ENCODE results near the gene PDE6G.

Gene PDE6G

GRCh38 chr17:81664051-81664470 lies 7.7 kb upstream of the PDE6G start:
- FAIRE-seq, result no peak
- no peak for DNase-seq (ENCODE audit: low spot score)

DNA sequence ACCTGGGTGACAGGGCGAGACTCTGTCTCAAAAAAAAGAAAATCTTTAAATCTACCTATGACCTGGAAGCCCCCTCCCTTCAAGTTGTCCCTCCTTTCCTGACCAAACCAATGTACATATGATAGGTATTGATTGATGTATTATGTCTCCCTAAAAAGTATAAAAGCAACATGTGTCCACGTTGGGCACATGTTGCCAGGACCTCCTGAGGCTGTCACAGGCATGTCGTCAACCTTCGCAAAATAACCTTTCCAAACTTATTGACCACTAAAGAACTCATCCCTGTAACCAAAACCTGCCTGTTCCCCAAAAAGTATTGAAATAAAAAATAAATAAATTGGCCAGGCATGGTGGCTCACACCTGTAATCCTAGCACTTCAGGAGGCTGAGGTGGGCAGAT lies 5.7 kb upstream of the PDE6G start:
- FAIRE-seq (no peak), DNase-seq (ENCODE audit: low spot score) (no peak)

- DNase-seq (ENCODE audit: low spot score), result no peak
- no peak for FAIRE-seq
Observed at GRCh38 chr17:81660441-81660840, 4.1 kb upstream of the PDE6G start.

- DNase-seq (ENCODE audit: low spot score) (no peak), FAIRE-seq (no peak)
Observed at GRCh38 chr17:81659038-81659437, 2.7 kb upstream of the PDE6G start.

- DNase-seq (ENCODE audit: low spot score) (no peak), FAIRE-seq (no peak)
Observed at GRCh38 chr17:81656835-81657234, 493 bp upstream of the PDE6G start.

GRCh38 chr17:81655378-81656117 lies 794 bp downstream of the PDE6G start:
- DNase-seq (ENCODE audit: low spot score) (no peak), FAIRE-seq (no peak)

- no peak for FAIRE-seq
- no peak for DNase-seq (ENCODE audit: low spot score)
Observed at GRCh38 chr17:81652906-81653771, 3.2 kb downstream of the PDE6G start.

DNA sequence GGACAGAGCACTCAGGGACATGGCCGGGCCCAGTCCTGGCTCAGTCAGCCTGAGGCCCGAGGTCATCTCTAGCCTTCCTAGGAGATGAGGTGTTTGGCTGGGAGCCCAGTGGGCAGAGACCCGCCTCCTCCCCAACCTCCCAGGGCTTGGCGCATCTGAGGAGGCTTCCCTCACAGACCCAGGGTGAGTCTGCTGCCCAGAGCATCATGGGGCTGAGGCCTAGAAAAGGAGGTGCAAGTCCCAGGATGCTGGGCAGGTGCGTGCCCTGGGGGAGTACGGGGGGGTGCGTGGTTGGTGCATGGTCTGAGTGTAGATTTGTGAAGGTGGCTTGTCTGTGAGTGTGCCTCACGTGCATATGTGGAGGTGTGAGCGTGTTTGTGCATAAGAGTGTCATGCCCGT lies 4.7 kb downstream of the PDE6G start:
- FAIRE-seq (peak; percentile 87), DNase-seq (ENCODE audit: low spot score) (peak; percentile 79)

DNA sequence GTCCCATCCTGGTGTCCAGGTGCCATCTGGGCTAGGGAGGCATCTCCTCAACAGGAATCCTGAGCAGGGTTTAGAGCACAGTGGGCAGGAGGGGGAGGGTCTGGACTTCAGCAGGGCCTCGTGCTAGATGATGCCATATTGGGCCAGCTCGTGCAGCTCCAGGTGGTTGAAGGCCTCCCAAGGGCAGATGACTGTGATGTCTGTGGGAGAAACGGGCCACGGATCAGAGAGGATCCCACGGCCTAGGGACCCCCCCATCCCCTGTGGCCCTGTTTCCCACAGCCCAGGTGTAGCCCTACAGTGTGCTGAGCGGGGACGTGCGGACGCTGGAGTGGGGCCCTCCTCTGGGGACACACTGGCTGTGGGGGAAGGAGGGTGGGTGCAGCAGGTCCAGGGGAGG lies 5.4 kb downstream of the PDE6G start:
- DNase-seq (ENCODE audit: low spot score) (no peak), FAIRE-seq (no peak)

- no peak for FAIRE-seq
- DNase-seq (ENCODE audit: low spot score), result no peak
Observed at GRCh38 chr17:81648707-81649085, 7.6 kb downstream of the PDE6G start.

DNA sequence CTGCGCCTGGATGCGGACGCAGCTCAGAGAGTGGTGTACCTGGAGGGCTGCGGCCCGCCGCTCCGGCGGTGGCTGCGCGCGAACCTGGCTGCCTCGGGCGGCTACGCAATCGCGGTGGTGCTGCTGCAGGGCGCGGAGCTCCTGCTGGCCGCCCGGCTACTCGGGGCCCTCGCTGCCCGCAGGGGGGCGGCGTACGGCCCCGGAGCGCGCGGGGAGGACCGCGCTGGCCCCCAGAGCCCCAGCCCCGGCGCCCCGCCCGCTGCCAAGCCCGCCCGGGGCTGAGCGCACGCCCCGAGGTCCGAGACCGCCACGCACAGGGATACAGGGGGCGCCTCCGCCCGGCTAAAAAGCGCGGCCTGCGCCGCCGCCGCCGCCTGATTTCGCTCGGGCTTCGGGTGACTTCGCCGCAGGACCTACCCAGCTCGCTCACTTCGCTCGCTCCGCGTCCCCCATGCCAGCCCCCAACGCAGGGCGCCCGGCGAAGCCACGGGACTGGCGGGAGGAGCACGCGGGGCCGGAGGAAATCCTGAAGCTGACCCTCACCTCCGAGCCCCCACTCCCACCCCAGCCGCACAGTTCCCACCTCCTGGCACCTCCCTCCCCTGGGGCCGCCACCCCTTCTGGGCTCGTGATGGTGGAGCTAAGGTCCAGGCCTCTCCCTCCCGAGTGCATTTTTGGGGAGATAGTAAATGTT lies 8.2 kb downstream of the PDE6G start:
- DNase-seq (ENCODE audit: low spot score) (no peak), FAIRE-seq (no peak)

GRCh38 chr17:81647640-81648012 lies 8.7 kb downstream of the PDE6G start:
- DNase-seq (ENCODE audit: low spot score), result no peak
- no peak for FAIRE-seq

- no peak for DNase-seq (ENCODE audit: low spot score)
- no peak for FAIRE-seq
Observed at GRCh38 chr17:81646869-81647600, 9.3 kb downstream of the PDE6G start.

DNA sequence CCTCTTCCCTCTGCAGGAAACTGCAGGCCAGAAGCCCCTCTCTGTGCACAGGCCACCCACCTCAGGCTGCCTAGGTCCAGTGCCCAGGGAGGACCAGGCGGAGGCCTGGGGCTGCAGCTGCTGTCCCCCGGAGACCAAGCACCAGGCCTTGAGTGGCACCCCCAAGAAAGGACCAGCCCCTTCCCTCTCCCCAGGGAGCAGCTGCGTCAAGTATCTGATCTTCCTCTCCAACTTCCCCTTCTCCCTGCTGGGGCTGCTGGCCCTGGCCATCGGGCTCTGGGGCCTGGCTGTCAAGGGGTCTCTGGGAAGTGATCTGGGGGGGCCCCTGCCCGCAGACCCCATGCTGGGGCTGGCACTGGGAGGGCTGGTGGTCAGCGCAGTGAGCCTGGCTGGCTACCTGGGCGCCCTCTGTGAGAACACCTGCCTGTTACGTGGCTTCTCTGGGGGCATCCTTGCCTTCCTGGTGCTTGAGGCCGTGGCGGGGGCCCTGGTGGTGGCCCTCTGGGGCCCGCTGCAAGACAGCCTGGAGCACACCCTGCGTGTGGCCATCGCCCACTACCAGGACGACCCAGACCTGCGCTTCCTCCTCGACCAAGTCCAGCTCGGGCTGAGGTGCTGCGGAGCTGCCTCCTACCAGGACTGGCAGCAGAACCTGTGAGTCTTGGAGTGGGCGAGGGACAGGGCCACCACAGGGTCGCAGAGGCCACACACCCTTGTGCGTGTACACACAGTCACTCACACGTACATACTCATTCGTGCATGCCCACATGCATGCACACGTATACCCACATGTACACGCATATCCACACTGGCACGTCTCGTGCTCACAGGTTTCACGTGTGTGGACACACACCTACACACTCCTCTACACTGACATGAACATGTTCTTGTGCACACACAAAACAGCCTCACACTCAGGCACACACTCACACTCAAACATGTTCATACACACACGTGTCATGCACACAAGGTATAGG lies 11.1 kb downstream of the PDE6G start:
- no peak for DNase-seq (ENCODE audit: low spot score)
- no peak for FAIRE-seq

GRCh38 chr17:81644496-81644895 lies 11.8 kb downstream of the PDE6G start:
- FAIRE-seq (no peak), DNase-seq (ENCODE audit: low spot score) (no peak)

DNA sequence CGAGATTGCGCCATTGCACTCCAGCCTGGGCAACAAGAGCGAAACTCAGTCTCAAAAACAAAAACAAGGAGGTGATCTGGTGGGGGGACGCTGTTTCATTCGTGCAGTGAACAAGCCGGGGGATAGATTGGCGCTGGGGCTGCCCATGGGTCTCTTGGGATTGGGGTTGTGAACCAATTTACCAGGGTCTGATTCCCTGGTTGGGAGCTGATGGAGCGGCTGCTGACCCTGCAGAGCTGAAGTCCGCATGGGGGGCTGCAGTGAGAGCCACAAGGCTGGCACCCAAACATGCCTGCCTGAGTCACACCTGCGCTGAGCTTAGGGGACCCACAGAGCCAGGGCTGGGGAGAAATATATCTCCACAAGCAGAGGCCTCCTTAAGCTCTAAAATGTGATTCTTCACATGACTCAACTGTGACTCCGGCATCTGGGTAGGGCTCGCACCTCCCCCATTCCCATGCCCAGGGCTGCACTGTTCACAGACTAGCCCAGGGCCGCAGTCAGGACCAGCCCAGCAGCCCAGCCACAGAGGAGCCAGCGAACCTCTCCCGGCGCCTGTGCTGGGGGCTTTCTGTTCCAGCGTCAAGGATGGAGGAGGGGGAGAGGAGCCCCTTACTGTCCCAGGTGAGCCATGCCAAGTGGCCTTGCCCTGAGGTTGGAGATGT lies 14.4 kb downstream of the PDE6G start:
- DNase-seq (ENCODE audit: low spot score) (peak; percentile 77), FAIRE-seq (peak; percentile 40)

GRCh38 chr17:81640011-81640410 lies 16.3 kb downstream of the PDE6G start:
- no peak for DNase-seq (ENCODE audit: low spot score)
- FAIRE-seq, result no peak

- no peak for DNase-seq (ENCODE audit: low spot score)
- FAIRE-seq, result no peak
Observed at GRCh38 chr17:81638683-81639082, 17.7 kb downstream of the PDE6G start.

GRCh38 chr17:81636505-81637288 lies 19.6 kb downstream of the PDE6G start, which contains the start of the genes NPLOC4 and TSPAN10:
Gene NPLOC4, minus strand, starts transcription at chr17:81637112. Its CDS starts 182 bp downstream, at chr17:81636930.
Gene TSPAN10, plus strand, starts transcription at chr17:81637196. Its CDS starts 5,217 bp downstream, at chr17:81642413.
- FAIRE-seq, result no peak
- DNase-seq (ENCODE audit: low spot score), result peak; percentile 70
